IPS DF 6.9 (cell line): ENCODE measurements around the gene TLE7.

Source experiments
- DNase-seq: peaks from one replicate; pipeline ENCODE4 v3.0.0-alpha.2; 2013; ENCODE audit warnings: low read depth, low spot score
- H3K27ac ChIP-seq: one replicate; pipeline ENCODE4 v1.5.1; 2013; ENCODE audit warnings: low read length, control low read depth
- H3K27me3 ChIP-seq: 2 replicates; pipeline ENCODE4 v1.6.1; 2013; ENCODE audit warnings: mild to moderate bottlenecking, low read length; ENCODE audit not compliant: control insufficient read depth, insufficient read depth
- H3K36me3 ChIP-seq: 2 replicates; pipeline ENCODE4 v1.6.1; 2013; ENCODE audit warnings: low read length; ENCODE audit not compliant: control insufficient read depth, insufficient read depth
- H3K4me1 ChIP-seq: 2 replicates; pipeline ENCODE4 v1.6.1; 2013; ENCODE audit warnings: low read length; ENCODE audit not compliant: control insufficient read depth, insufficient read depth
- H3K4me3 ChIP-seq: 2 replicates; pipeline ENCODE4 v1.5.1; 2013; ENCODE audit warnings: mild to moderate bottlenecking, low read length
- H3K9me3 ChIP-seq: 2 replicates; pipeline ENCODE4 v1.6.1; 2013; ENCODE audit warnings: low read length, inconsistent platforms; ENCODE audit not compliant: control insufficient read depth, insufficient read depth
- WGBS: extraction: QIAGEN DNeasy Blood & Tissue Kit; methylation state at CpG from one replicate; pipeline ENCODE4 v1.1.7; 2013; ENCODE audit warnings: mixed read lengths, missing lambda C conversion rate; ENCODE audit not compliant: insufficient read length, insufficient coverage; 5-methylcytosine and 5-hydroxymethylcytosine counted together

TLE7 gene

GRCh38 chr16:71404364-71404763 lies 37.5 kb downstream of the TLE7 start:
- Histone ChIP-seq H3K27me3 (no peaks in the 10 kb centered on the region), H3K4me1 (no peaks in the 10 kb centered on the region), H3K36me3 (no peaks in the 10 kb centered on the region), H3K9me3 (no peaks in the 10 kb centered on the region), H3K4me3 (no peak overlapping the region), H3K27ac (no peak overlapping the region)
- no peak for DNase-seq
- WGBS, result no CpG with 5 or more reads among the region's 4 CpGs

GRCh38 chr16:71402674-71403073 lies 39.2 kb downstream of the TLE7 start:
- Histone ChIP-seq H3K27ac (no peak overlapping the region), H3K4me1 (no peaks in the 10 kb centered on the region), H3K36me3 (no peaks in the 10 kb centered on the region), H3K4me3 (no peak overlapping the region), H3K27me3 (no peaks in the 10 kb centered on the region), H3K9me3 (no peaks in the 10 kb centered on the region)
- DNase-seq, result no peak
- no CpG with 5 or more reads among the region's 11 CpGs for WGBS

- no peak for DNase-seq
- no peaks in the 10 kb centered on the region for H3K36me3 ChIP-seq
- H3K27ac ChIP-seq, result no peak overlapping the region
- H3K27me3 ChIP-seq, result no peaks in the 10 kb centered on the region
- WGBS, result no CpG with 5 or more reads among the region's 6 CpGs
- H3K4me3 ChIP-seq, result no peak overlapping the region
- H3K9me3 ChIP-seq, result no peaks in the 10 kb centered on the region
- no peaks in the 10 kb centered on the region for H3K4me1 ChIP-seq
These were observed 39.8 kb downstream of the TLE7 start for GRCh38 chr16:71402007-71402406.

DNA sequence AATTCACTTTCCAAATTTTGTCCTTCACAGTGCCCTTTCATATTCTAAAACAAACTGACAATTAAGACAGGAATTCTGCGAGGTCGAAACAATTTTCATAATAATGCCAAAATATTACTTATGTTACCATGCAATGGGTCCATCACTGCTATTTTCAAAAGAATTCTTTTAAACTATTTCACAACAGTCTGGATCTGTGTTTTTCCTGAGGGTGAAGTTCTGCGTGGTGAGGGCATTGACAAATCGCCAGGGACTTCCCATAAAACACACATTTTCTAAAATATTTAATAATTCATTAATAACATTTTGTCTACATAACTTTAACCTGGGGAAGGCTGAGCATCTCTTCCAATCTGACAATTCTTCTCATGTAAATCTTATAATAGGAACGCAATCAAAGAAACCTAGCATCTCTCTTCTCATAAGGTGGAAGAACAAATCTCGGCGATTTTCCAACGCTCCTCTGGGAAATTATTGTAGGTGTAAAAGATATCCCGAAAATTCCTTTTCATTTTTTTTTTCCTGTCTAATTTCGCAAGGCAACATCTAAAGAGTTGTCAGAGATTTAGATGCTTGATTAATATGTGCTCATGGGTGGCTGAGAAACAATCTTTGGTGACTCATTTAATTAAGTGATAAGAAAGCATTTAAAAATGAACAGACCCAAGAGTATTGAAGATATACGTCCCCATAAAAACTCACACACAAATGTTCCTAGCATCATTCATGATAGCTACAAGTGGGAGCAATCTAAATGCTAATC lies 41.9 kb downstream of the TLE7 start:
- Histone ChIP-seq H3K9me3 (no peaks in the 10 kb centered on the region), H3K4me1 (no peaks in the 10 kb centered on the region), H3K4me3 (no peak overlapping the region), H3K36me3 (no peaks in the 10 kb centered on the region), H3K27ac (no peak overlapping the region), H3K27me3 (no peaks in the 10 kb centered on the region)
- no CpG with 5 or more reads among the region's 11 CpGs for WGBS
- no peak for DNase-seq

DNA sequence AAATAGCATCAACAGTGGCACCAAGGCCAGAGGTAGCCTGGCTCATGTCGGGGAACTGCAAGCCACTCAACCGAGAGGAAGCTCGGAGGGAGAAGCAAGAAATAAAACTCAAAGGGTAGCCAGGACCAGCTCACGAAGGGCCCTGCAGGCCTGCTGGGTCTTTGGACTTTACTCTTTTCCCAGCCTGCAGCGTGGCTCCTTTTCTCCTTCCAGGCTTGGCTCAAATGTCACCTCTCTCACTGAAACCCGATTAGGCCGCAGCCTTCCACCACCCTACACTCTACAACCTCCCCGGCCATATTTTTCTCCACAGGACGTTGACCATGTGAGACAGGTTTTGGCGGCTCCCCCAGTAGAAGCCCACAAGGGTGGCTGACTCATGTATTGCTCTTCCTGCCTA lies 45.3 kb downstream of the TLE7 start:
- H3K9me3 ChIP-seq, result no peaks in the 10 kb centered on the region
- no CpG with 5 or more reads among the region's 10 CpGs for WGBS
- H3K27ac ChIP-seq, result no peak overlapping the region
- H3K4me1 ChIP-seq, result no peaks in the 10 kb centered on the region
- no peaks in the 10 kb centered on the region for H3K27me3 ChIP-seq
- no peaks in the 10 kb centered on the region for H3K36me3 ChIP-seq
- no peak overlapping the region for H3K4me3 ChIP-seq
- no peak for DNase-seq

DNA sequence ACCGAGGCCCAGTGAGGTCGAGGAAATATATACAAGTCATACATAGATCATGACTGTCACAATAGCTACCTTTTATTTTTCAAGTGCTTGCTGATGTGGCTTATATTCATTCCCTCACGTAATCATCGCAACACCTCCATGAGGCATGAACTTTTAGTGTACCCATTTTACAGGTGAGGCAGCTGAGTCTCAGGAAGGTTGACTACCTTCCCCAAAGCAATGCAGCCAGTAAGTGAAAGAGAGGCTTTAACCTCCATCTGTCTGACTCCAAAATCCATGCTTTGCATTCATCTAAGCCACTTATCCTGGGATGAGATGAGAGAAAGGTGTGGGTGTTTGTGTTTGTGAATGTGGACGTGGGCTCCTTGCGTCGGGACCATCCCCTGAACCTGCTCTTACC lies 52.5 kb downstream of the TLE7 start:
- H3K4me1 ChIP-seq, result peaks cover 11% of the 10 kb centered on the region; the same call in 1 of the 2 replicates
- H3K9me3 ChIP-seq, result no peaks in the 10 kb centered on the region
- WGBS, result no CpG with 5 or more reads among the region's 7 CpGs
- H3K27ac ChIP-seq, result no peak overlapping the region
- no peak overlapping the region for H3K4me3 ChIP-seq
- DNase-seq, result no peak
- H3K36me3 ChIP-seq, result no peaks in the 10 kb centered on the region
- no peaks in the 10 kb centered on the region for H3K27me3 ChIP-seq

DNA sequence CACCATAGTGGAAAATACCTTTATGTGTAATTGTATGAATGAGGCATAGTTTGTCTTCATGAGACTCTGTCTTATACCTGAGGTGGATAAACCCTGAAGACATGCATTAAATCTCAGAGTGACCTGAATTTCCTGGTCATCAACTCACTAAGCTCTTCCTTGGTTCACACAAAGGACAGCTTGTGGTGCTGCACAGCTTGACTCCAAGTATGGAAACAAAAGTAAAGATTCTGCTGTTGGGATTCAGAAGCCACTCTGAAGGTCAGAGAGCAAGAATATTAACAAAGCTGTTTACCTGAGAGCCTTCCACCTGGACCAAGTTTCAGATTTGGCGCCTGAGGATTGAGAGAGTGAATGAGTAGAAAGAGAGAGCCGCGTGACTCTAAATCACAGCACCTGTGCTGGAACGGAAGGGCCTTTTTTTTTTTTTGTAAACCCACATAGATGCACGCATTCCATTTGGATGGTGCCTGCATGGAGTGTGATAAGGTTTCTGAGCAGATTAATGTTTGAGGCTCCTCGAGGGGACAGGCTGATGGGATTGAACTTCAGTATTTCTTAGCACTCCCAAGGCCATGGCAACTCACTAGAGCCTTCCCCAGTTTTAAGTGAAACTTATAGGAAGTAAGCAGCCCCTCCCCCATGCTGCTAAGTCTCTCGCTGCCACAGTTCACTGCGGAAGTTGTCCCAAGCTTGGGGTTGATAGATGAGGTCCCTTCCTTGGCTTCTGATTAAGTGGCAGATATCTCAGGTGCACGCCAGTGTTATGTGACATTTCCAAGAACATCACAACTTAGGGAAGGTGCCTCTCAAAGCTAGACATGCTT lies 54.6 kb downstream of the TLE7 start:
- Histone ChIP-seq H3K27ac (no peak overlapping the region), H3K4me3 (no peak overlapping the region)
- WGBS, result no CpG with 5 or more reads among the region's 9 CpGs

DNA sequence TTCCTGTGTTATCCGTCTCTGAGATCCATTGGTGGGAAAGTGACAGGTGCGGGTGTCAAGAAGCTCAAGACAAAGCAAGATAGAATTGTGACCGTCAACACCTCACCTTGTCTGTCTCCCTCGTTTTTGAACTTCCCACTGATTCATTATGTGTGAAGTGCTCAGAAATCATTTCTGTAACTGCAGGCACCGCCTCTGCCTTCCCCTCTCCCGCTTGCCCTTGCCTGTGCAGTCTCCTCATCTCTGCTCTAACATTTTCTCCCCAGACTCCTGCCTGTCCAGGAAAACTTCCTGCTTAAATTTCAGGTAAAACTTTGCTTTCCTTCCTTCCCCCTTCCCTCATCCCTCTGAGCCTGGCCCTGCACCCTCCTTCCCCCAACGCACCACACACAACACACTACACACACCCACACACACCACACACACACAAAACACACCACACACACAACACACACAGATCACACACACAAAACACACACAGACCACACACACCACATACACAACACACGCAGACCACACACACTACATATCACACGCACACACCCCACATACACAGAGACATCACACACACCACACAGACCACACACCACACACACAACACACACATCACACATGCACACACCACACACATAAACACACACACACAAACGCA lies 57.7 kb downstream of the TLE7 start:
- Histone ChIP-seq H3K27me3 (no peaks in the 10 kb centered on the region), H3K4me3 (no peak overlapping the region), H3K4me1 (peaks cover 5% of the 10 kb centered on the region; the same call in 1 of the 2 replicates), H3K36me3 (no peaks in the 10 kb centered on the region), H3K9me3 (no peaks in the 10 kb centered on the region), H3K27ac (no peak overlapping the region)
- 100% methylated on average over 4 of the region's 10 CpGs for WGBS
- DNase-seq, result no peak

More for the DNA sequence above, 54.6 kb downstream of the TLE7 start:
- DNase-seq, result no peak
- no peaks in the 10 kb centered on the region for H3K36me3 ChIP-seq
- peaks cover 11% of the 10 kb centered on the region; the same call in 1 of the 2 replicates for H3K4me1 ChIP-seq
- H3K27me3 ChIP-seq, result no peaks in the 10 kb centered on the region
- no peaks in the 10 kb centered on the region for H3K9me3 ChIP-seq

DNA sequence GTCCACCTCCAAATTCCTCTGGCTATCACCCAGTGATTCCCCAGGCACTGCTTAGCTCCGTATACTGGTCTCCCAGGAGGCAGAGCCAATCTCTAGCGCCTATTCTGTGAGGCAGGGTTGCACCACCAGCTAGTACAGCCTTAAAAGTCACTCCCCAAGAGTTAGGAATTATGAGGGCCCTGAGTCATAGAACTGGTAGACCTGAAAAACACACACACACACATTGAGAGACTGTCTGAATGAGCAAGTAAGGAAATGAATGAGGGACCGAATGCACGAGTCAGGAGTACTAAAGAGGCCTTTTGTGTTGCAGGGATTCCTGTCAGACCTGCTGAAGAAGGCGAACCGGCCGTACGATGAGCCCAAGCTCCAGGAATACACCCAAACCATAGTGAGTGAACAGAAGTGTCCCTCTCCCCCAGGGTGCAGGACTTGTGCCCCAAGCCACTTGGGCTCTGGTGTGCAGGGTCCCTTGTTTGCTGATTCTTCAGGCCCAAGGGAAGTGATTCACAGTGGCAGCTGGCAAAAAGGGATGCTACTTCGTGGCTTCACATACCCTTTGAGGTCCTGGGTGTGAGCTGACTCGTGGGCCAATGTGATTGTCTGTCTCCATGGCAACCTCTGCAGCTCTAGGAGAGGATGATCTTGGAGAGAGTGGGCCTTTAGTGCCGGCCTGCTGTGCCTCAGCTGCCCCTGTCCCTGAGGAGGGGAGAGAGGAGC lies 58.6 kb downstream of the TLE7 start:
- DNase-seq, result no peak
- Histone ChIP-seq H3K9me3 (no peaks in the 10 kb centered on the region), H3K27me3 (no peaks in the 10 kb centered on the region), H3K4me3 (no peak overlapping the region), H3K36me3 (no peaks in the 10 kb centered on the region), H3K27ac (no peak overlapping the region), H3K4me1 (peaks cover 5% of the 10 kb centered on the region; the same call in 1 of the 2 replicates)
- no CpG with 5 or more reads among the region's 11 CpGs for WGBS

- Histone ChIP-seq H3K27ac (no peak overlapping the region), H3K9me3 (no peaks in the 10 kb centered on the region), H3K27me3 (no peaks in the 10 kb centered on the region), H3K36me3 (no peaks in the 10 kb centered on the region), H3K4me3 (no peak overlapping the region), H3K4me1 (no peaks in the 10 kb centered on the region)
- DNase-seq, result no peak
- no CpG with 5 or more reads among the region's 6 CpGs for WGBS
These were observed 61.0 kb downstream of the TLE7 start for GRCh38 chr16:71380831-71381230.
